Astrocyte (in vitro differentiated cells and primary cell): Measurements from ENCODE around the gene MGMT. TPM values are rescaled to one million over a fixed set of nuclear protein-coding genes. Genes with fewer than 3 reads are reported as not detected.

ENCODE experiments used
- DNase-seq: peaks from one replicate; pipeline ENCODE4 v3.0.0-alpha.2; 2010; ENCODE audit warnings: low read depth
- FAIRE-seq: peaks from 2 replicates; lab custom pipeline; 2011; peaks lifted over from hg19 to GRCh38; lab: Jason Lieb, UNC
- H2AFZ ChIP-seq: 2 replicates; pipeline ENCODE4 v1.6.0; 2012; ENCODE audit warnings: low read depth, low read length, inconsistent platforms
- H3K27ac ChIP-seq: 2 replicates; pipeline ENCODE4 v1.5.1; 2011; ENCODE audit warnings: low read depth, low read length, inconsistent platforms
- H3K27me3 ChIP-seq: 2 replicates; pipeline ENCODE4 v1.6.0; 2011; ENCODE audit warnings: low read length, inconsistent platforms; ENCODE audit not compliant: insufficient read depth
- H3K36me3 ChIP-seq: 2 replicates; pipeline ENCODE4 v1.5.1; 2011; ENCODE audit warnings: low read length, inconsistent platforms; ENCODE audit not compliant: insufficient read depth
- H3K4me1 ChIP-seq: 2 replicates; pipeline ENCODE4 v1.5.1; 2011; ENCODE audit warnings: low read length, inconsistent platforms; ENCODE audit not compliant: insufficient read depth
- H3K4me2 ChIP-seq: 2 replicates; pipeline ENCODE4 v1.6.0; 2012; ENCODE audit warnings: low read length, inconsistent platforms
- H3K4me3 ChIP-seq: 2 replicates; pipeline ENCODE4 v1.5.1; 2011; ENCODE audit warnings: low read depth, mild to moderate bottlenecking, low read length, inconsistent platforms; ENCODE audit not compliant: insufficient read depth
- H3K79me2 ChIP-seq: 2 replicates; pipeline ENCODE4 v1.6.0; 2012; ENCODE audit warnings: mild to moderate bottlenecking, low read length, inconsistent platforms; ENCODE audit not compliant: insufficient read depth
- H3K9ac ChIP-seq: 2 replicates; pipeline ENCODE4 v1.6.0; 2012; ENCODE audit warnings: mild to moderate bottlenecking, low read length, inconsistent platforms
- H3K9me3 ChIP-seq: 2 replicates; pipeline ENCODE4 v1.5.1; 2012; ENCODE audit warnings: low read depth, mild to moderate bottlenecking, low read length, inconsistent platforms; ENCODE audit not compliant: insufficient read depth
- H4K20me1 ChIP-seq: 2 replicates; pipeline ENCODE4 v1.6.0; 2012; ENCODE audit warnings: low read length, inconsistent platforms; ENCODE audit not compliant: insufficient read depth
- H3K27ac Mint-ChIP-seq: one replicate; pipeline ENCODE4 v1.8.0; 2021; ENCODE audit warnings: mild to moderate bottlenecking, mixed read lengths; ENCODE audit not compliant: unreplicated experiment
- H3K27me3 Mint-ChIP-seq: one replicate; pipeline ENCODE4 v1.8.0; 2021; ENCODE audit warnings: low read depth, mixed read lengths; ENCODE audit not compliant: unreplicated experiment
- H3K36me3 Mint-ChIP-seq: one replicate; pipeline ENCODE4 v1.8.0; 2021; ENCODE audit warnings: low read depth, mixed read lengths; ENCODE audit not compliant: unreplicated experiment
- H3K4me1 Mint-ChIP-seq: one replicate; pipeline ENCODE4 v1.8.0; 2021; ENCODE audit warnings: low read depth, mixed read lengths; ENCODE audit not compliant: unreplicated experiment
- H3K4me3 Mint-ChIP-seq: one replicate; pipeline ENCODE4 v1.8.0; 2021; ENCODE audit warnings: mild to moderate bottlenecking, moderate library complexity, mixed read lengths; ENCODE audit not compliant: unreplicated experiment
- H3K9me3 Mint-ChIP-seq: one replicate; pipeline ENCODE4 v1.8.0; 2021; ENCODE audit warnings: mild to moderate bottlenecking, mixed read lengths; ENCODE audit not compliant: unreplicated experiment
- EZH2 ChIP-seq: IDR thresholded peaks from 2 replicates; pipeline ENCODE4 v1.6.1; 2012; ENCODE audit warnings: mild to moderate bottlenecking, low read length, inconsistent platforms; ENCODE audit not compliant: insufficient read depth
- total RNA-seq: library from RNA; stranded (reverse); gene quantifications from 2 replicates; pipeline ENCODE4 v1.2.1, GENCODE V29; 2021
- TF ChIP-seq, protein P1 (sequence below): IDR thresholded peaks from 2 replicates; pipeline ENCODE4 v1.5.1; 2011; ENCODE audit warnings: low read depth, mild to moderate bottlenecking, inconsistent platforms, low read length, moderate library complexity; ENCODE audit not compliant: insufficient read depth

Gene MGMT
- total RNA-seq, 1 donor from 2014 or later = 9.5 TPM

DNA sequence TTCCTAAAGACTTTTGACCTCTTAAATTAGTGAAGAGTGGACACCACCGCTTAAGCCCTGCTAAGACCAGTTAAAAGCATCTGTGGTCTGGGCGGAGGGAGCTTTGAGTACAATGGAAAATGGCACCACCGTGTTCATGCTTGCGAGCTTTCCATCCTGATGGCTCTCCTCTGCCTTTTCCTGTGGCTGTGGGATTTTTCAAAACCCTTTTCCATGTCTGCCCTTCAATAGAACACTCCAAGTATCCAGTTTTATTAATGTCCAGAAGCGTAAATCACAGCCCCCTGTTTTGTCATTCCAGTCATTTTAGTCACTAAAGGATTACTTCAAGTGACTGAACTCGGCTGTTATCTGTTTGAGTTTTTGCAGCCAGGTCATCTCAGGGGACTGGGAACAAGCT lies 181.8 kb downstream of the MGMT start:
- Mint-ChIP-seq H3K27me3 (peaks cover 4% of the 10 kb centered on the region), H3K36me3 (peaks cover 2% of the 10 kb centered on the region), H3K4me3 (no peak overlapping the region), H3K27ac (no peak overlapping the region), H3K4me1 (no peaks in the 10 kb centered on the region), H3K9me3 (peaks cover 2% of the 10 kb centered on the region)
- FAIRE-seq (no peak), DNase-seq (no peak)
- Histone ChIP-seq H2AFZ (no peak overlapping the region), H3K27ac (no peak overlapping the region), H3K79me2 (no peaks in the 10 kb centered on the region), H3K9ac (no peak overlapping the region), H3K4me3 (no peak overlapping the region), H3K9me3 (peaks cover 2% of the 10 kb centered on the region), H4K20me1 (no peaks in the 10 kb centered on the region), H3K4me1 (no peaks in the 10 kb centered on the region), H3K27me3 (no peaks in the 10 kb centered on the region), H3K36me3 (no peaks in the 10 kb centered on the region), H3K4me2 (no peak overlapping the region)
- no peak for TF ChIP-seq EZH2

DNA sequence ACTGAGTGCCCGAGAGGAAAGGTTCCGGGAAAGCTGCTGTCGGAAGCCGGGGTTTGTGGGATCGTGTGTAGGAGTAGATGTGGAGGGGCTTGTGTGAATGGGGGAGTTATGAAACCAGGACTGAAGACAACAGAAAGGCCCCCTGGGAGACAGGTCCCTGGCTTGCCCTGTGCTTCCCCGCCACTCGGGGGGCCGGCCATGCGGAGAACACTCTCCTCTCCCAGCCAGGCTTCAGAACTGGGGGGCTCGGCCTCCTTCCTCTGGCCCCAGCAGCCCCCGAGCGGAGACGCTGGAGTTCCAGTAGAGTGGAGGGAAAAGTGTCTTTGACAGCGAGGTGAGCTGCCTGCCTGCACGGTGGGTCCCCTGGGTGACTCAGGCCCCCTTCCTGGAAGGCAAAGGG lies 185.0 kb downstream of the MGMT start:
- DNase-seq (no peak), FAIRE-seq (no peak)
- H4K20me1 ChIP-seq = no peaks in the 10 kb centered on the region
- H3K27me3 Mint-ChIP-seq = peaks cover 4% of the 10 kb centered on the region
- H3K4me3 Mint-ChIP-seq = no peak overlapping the region
- TF ChIP-seq EZH2 = no peak
- TF ChIP-seq, protein P1, sequence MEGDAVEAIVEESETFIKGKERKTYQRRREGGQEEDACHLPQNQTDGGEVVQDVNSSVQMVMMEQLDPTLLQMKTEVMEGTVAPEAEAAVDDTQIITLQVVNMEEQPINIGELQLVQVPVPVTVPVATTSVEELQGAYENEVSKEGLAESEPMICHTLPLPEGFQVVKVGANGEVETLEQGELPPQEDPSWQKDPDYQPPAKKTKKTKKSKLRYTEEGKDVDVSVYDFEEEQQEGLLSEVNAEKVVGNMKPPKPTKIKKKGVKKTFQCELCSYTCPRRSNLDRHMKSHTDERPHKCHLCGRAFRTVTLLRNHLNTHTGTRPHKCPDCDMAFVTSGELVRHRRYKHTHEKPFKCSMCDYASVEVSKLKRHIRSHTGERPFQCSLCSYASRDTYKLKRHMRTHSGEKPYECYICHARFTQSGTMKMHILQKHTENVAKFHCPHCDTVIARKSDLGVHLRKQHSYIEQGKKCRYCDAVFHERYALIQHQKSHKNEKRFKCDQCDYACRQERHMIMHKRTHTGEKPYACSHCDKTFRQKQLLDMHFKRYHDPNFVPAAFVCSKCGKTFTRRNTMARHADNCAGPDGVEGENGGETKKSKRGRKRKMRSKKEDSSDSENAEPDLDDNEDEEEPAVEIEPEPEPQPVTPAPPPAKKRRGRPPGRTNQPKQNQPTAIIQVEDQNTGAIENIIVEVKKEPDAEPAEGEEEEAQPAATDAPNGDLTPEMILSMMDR = no peak
- no peaks in the 10 kb centered on the region for H3K4me1 ChIP-seq
- H3K9ac ChIP-seq = no peak overlapping the region
- H3K79me2 ChIP-seq = no peaks in the 10 kb centered on the region
- H3K9me3 ChIP-seq = no peaks in the 10 kb centered on the region
- no peak overlapping the region for H2AFZ ChIP-seq
- no peaks in the 10 kb centered on the region for H3K9me3 Mint-ChIP-seq
- peaks cover 4% of the 10 kb centered on the region for H3K4me1 Mint-ChIP-seq
- no peaks in the 10 kb centered on the region for H3K36me3 ChIP-seq
- no peak overlapping the region for H3K27ac ChIP-seq
- H3K27ac Mint-ChIP-seq = no peak overlapping the region
- H3K4me2 ChIP-seq = no peak overlapping the region
- H3K4me3 ChIP-seq = no peak overlapping the region
- no peaks in the 10 kb centered on the region for H3K27me3 ChIP-seq
- peaks cover 4% of the 10 kb centered on the region for H3K36me3 Mint-ChIP-seq

DNA sequence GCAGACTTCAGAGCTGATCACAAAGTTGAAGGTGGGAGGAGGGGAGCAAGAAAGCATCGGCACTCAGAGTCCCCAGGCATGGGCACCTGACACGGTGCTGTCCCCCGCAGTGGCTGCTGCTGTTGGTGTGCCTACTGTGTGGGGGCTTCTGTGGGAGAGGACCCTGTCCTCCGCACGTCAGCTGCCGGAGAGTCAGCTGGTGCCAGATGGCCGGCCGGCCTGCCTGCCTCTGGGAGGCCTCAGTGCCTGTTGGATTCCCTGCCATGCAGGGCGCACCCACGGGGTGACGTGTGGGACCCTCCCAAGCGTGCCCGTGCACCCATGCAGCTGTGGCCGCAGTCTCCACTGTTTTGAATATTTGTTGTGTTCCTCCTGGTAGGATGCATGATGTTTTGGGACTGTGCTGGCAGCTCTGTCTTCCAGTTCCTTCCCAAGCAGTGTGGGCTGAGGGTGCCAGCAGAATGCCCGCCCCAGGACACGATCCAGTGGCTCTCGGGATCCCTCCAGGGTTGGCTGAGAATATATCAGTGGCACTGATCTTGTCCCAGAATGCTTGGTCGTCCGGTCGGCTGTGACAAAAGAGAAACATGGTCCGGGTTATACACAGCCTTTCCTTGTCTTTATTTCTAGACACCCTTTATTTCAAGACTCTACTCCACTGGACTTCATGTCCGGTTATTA lies 185.6 kb downstream of the MGMT start:
- Mint-ChIP-seq H3K36me3 (peaks cover 4% of the 10 kb centered on the region), H3K9me3 (no peaks in the 10 kb centered on the region), H3K4me1 (peaks cover 4% of the 10 kb centered on the region), H3K27me3 (peaks cover 2% of the 10 kb centered on the region), H3K27ac (no peak overlapping the region), H3K4me3 (no peak overlapping the region)
- H3K4me1 ChIP-seq = no peaks in the 10 kb centered on the region
- TF ChIP-seq, protein P1 = no peak
- no peak for TF ChIP-seq EZH2
- H3K9ac ChIP-seq = no peak overlapping the region
- H3K27me3 ChIP-seq = no peaks in the 10 kb centered on the region
- no peaks in the 10 kb centered on the region for H3K36me3 ChIP-seq
- no peak for FAIRE-seq
- no peak for DNase-seq
- no peaks in the 10 kb centered on the region for H4K20me1 ChIP-seq
- H3K79me2 ChIP-seq = no peaks in the 10 kb centered on the region
- no peak overlapping the region for H3K4me2 ChIP-seq
- no peaks in the 10 kb centered on the region for H3K9me3 ChIP-seq
- H2AFZ ChIP-seq = no peak overlapping the region
- no peak overlapping the region for H3K27ac ChIP-seq
- no peak overlapping the region for H3K4me3 ChIP-seq
